Measurements from ENCODE around the gene DNA2. TPM values are rescaled to one million over a fixed set of nuclear protein-coding genes. Genes with fewer than 3 reads are reported as not detected.

Gene DNA2
- total and polyA plus RNA-seq, 2 of the 13 experiments (the other 11 are each of a cell fraction or from before 2014, with no cell fraction given), result 4.8 to 27.3 TPM

DNA sequence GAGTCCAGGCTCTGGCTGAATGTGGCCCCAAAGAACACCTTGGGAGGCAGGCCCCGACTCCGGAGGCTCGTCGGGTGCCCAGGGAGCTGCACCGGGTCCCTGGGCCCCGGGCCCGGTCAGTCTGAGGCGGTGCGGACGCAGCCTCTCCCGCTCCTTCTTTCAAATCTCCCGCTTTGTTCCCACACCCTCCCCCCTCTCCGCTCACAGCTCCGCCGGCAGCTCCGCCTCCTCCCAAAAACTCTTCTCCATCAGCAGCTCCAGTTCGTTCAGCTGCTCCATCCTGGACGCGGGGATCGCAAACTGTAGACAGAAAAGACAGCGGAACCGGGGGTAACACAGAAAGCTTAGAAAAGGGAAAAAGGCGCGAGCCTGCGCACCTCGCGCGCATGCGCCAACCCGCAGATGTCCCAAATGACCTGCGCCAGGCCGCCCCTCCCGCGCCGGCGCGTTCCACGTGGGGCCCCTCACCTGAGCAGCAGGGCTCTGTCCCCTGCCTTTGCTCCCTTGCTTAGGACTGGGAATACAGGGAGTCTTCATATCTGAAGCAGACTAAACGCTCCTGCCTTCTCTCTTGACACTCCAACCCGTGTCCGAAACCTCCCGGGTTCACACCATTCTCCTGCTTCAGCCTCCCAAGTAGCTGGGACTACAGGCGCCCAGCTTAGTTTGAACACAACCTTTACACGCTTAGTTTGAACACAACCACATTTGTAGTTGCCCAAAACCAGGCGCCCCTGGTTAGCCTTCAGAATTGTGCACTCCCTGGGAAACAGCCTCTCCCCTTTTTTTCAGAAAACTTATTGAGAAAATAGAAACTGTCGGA is at the start of gene DNA2 (continued):
- TF ChIP-seq RAD21 (CRISPR knock-in tag; IDR thresholded peaks at IDR 0.05), result no peak
- TF ChIP-seq PAWR (CRISPR knock-in tag; IDR thresholded peaks at IDR 0.05; ENCODE audit: borderline replicate concordance), result no peak
- TF ChIP-seq ZNF333 (CRISPR knock-in tag; IDR thresholded peaks at IDR 0.05; ENCODE audit: borderline replicate concordance), result 0 out of 2 replicates have a peak, but pooled peaks have one; percentile 70
- 0 out of 2 replicates have a peak, but pooled peaks have one; percentile 49 for TF ChIP-seq CHCHD3 (CRISPR knock-in tag; IDR thresholded peaks at IDR 0.05)
- peak; percentile 81; the same call in 1 of the 2 replicates for TF ChIP-seq ZNF773 (CRISPR knock-in tag; IDR thresholded peaks at IDR 0.05; ENCODE audit: borderline replicate concordance)
- TF ChIP-seq ZNF337 (CRISPR knock-in tag; IDR thresholded peaks at IDR 0.05; ENCODE audit: borderline replicate concordance, low read depth), result peak; percentile 85; the same call in 1 of the 2 replicates
- peak; percentile 90 for TF ChIP-seq ZNF878 (CRISPR knock-in tag; IDR thresholded peaks at IDR 0.05)
- TF ChIP-seq, protein P1, sequence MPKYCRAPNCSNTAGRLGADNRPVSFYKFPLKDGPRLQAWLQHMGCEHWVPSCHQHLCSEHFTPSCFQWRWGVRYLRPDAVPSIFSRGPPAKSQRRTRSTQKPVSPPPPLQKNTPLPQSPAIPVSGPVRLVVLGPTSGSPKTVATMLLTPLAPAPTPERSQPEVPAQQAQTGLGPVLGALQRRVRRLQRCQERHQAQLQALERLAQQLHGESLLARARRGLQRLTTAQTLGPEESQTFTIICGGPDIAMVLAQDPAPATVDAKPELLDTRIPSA (CRISPR knock-in tag; IDR thresholded peaks at IDR 0.05; ENCODE audit: borderline replicate concordance), result peak; percentile 98
- peak; percentile 55; the same call in 1 of the 2 replicates for TF ChIP-seq ZNF253 (CRISPR knock-in tag; IDR thresholded peaks at IDR 0.05; ENCODE audit: borderline replicate concordance)
- TF ChIP-seq HIVEP1 (CRISPR knock-in tag; IDR thresholded peaks at IDR 0.05), result peak; percentile 55
- no peak for TF ChIP-seq ZNF354B (CRISPR knock-in tag; IDR thresholded peaks at IDR 0.05)
- peak; percentile 92 for TF ChIP-seq ZMAT3 (CRISPR knock-in tag; conservative IDR thresholded peaks at IDR 0.05)
- no peak for TF ChIP-seq NR3C1 (CRISPR knock-in tag; IDR thresholded peaks at IDR 0.05)
- peak; percentile 95 for TF ChIP-seq CENPT (CRISPR knock-in tag; IDR thresholded peaks at IDR 0.05; ENCODE audit: low read depth)
- TF ChIP-seq SMARCC2 (IDR thresholded peaks at IDR 0.05), result no peak
- TF ChIP-seq ESRRA (CRISPR knock-in tag; IDR thresholded peaks at IDR 0.05; ENCODE audit: low read depth), result no peak
- TF ChIP-seq ZNF224 (CRISPR knock-in tag; IDR thresholded peaks at IDR 0.05), result no peak; the same call in 1 of the 2 replicates
- TF ChIP-seq HHEX (CRISPR knock-in tag; IDR thresholded peaks at IDR 0.05), result no peak
- TF ChIP-seq PLRG1 (conservative IDR thresholded peaks at IDR 0.05), result no peak
- peak; percentile 81; the same call in 1 of the 2 replicates for TF ChIP-seq ZNF510 (CRISPR knock-in tag; IDR thresholded peaks at IDR 0.05; ENCODE audit: low read depth)
- TF ChIP-seq, protein P2, sequence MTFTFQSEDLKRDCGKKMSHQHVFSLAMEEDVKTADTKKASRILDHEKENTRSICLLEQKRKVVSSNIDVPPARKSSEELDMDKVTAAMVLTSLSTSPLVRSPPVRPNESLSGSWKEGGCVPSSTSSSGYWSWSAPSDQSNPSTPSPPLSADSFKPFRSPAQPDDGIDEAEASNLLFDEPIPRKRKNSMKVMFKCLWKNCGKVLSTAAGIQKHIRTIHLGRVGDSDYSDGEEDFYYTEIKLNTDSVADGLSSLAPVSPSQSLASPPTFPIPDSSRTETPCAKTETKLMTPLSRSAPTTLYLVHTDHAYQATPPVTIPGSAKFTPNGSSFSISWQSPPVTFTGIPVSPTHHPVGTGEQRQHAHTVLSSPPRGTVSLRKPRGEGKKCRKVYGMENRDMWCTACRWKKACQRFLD (CRISPR knock-in tag; IDR thresholded peaks at IDR 0.05; ENCODE audit: borderline replicate concordance), result peak; percentile 76; the same call in 1 of the 2 replicates
- no peak for TF ChIP-seq AKAP8 (CRISPR knock-in tag; IDR thresholded peaks at IDR 0.05)
- peak; percentile 40 for TF ChIP-seq MED8 (CRISPR knock-in tag; IDR thresholded peaks at IDR 0.05; ENCODE audit: insufficient replicate concordance)
- TF ChIP-seq CC2D1A (CRISPR knock-in tag; IDR thresholded peaks at IDR 0.05), result no peak
- no peak for TF ChIP-seq TCF12 (IDR thresholded peaks at IDR 0.05)
- TF ChIP-seq TCF12 (CRISPR knock-in tag; IDR thresholded peaks at IDR 0.05), result peak; percentile 65; the same call in 1 of the 2 replicates
- TF ChIP-seq RCOR2 (CRISPR knock-in tag; IDR thresholded peaks at IDR 0.05), result no peak
- peak; percentile 42; the same call in 1 of the 2 replicates for TF ChIP-seq MEIS2 (CRISPR knock-in tag; IDR thresholded peaks at IDR 0.05)
- peak; percentile 69 for TF ChIP-seq PHF20 (CRISPR knock-in tag; IDR thresholded peaks at IDR 0.05)
- TF ChIP-seq ZNF589 (CRISPR knock-in tag; conservative IDR thresholded peaks at IDR 0.05), result no peak
- TF ChIP-seq NFE2L1 (CRISPR knock-in tag; IDR thresholded peaks at IDR 0.05; ENCODE audit: borderline replicate concordance), result no peak

All from HepG2 (cell line).